MM.1S (cell line): ENCODE data around the gene PDE1C.

Experiments
- CTCF ChIP-seq: fragments of 300-600 bp; sonication (generic); IDR thresholded peaks from 2 replicates; pipeline ENCODE4 v1.5.1; 2016; ENCODE audit warnings: antibody characterized with exemption, low read length, mixed read lengths
- EZH2phosphoT487 ChIP-seq: fragments of 300-600 bp; sonication (generic); IDR thresholded peaks from 2 replicates; pipeline ENCODE4 v1.6.1; 2018; ENCODE audit warnings: antibody characterized with exemption, low read length

DNA sequence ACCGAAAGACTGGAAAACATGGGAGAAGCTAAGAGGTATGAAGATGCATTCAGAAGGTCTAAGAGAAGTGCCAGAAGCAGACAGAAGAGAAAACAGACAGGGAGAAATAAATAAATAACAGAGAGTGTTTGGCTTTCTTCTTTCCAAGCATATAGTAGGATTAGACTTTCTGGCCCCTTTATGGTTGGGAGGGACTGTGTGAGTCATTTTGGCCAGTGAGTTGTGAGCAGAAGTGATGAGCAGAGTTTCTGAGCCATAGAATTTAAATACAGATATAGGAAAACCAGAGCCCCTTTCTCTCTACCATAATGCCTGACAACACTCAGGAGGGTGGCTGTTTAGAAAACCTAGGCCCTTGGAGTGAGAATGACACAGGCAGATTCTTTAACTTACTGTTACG lies 212.2 kb downstream of the PDE1C start:
- TF ChIP-seq CTCF, result no peak
- TF ChIP-seq EZH2phosphoT487, result no peak
